Activated CD4-positive, alpha-beta T cell treated with anti-CD3 and anti-CD28 coated beads for 48 hours (primary cell): ENCODE measurements around the gene EFCAB6.

Source experiments
- DNase-seq: peaks from one replicate; pipeline ENCODE4 v3.0.0-alpha.2; 2020

The EFCAB6 gene

GRCh38 chr22:43811777-43812148, 342 bp downstream of the EFCAB6 start:
- peak; percentile 17 for DNase-seq

DNA sequence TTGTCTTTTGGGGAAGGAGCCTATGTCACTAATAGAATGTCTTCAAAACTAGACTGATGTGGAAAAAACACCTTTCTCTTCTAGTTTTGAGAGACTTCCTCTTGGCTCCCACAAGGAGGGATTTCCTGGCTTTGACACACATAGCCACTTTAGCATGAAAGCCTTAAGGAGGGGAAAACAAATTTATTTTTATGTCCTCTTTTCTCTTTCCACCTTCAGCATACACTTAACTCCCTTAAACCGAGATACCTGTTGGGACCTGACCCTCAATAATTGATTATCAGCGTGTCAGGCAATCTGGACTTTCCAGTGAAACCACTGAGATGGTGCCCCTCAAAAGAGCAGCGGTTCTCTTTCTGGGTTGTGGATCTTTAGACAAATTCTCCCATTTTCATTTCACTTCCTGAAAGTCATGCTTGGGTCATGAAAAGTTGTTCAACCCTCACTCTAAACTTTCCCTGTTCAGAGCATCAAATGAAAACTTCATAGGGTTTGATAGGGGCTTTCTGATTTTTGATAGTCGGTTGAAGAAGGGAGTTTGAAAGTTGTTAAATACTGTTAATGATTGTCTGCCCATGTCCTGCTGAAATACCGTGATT, 9.1 kb downstream of the EFCAB6 start:
- DNase-seq = no peak

DNA sequence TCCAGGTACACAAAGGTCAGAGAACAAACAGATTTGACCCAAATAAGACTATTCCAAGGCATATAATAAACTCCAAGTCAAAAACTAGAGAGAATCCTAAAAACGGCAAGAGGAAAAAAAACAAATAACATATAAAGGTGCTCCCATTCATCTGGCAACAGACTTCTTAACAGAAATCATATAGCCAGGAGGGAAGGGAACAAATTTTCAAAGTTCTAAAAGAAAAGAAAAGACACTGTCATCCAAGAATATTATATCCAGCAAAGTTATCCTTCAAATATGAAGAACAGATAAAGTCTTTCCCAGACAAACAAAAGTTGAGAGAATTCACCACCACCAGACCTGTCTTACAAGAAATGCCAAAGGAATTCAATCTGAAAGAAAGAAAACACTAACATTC, 11.1 kb downstream of the EFCAB6 start:
- DNase-seq = no peak

- DNase-seq = no peak
Measured at GRCh38 chr22:43798492-43798891, 13.6 kb downstream of the EFCAB6 start.

- DNase-seq = no peak
Measured at GRCh38 chr22:43796567-43796966, 15.5 kb downstream of the EFCAB6 start.

- no peak for DNase-seq
Measured at GRCh38 chr22:43795320-43795719, 16.8 kb downstream of the EFCAB6 start.

- no peak for DNase-seq
Measured at GRCh38 chr22:43792905-43793304, 19.2 kb downstream of the EFCAB6 start.

- no peak for DNase-seq
Measured at GRCh38 chr22:43789452-43789851, 22.7 kb downstream of the EFCAB6 start.

- no peak for DNase-seq
Measured at GRCh38 chr22:43783777-43784176, 28.3 kb downstream of the EFCAB6 start.

DNA sequence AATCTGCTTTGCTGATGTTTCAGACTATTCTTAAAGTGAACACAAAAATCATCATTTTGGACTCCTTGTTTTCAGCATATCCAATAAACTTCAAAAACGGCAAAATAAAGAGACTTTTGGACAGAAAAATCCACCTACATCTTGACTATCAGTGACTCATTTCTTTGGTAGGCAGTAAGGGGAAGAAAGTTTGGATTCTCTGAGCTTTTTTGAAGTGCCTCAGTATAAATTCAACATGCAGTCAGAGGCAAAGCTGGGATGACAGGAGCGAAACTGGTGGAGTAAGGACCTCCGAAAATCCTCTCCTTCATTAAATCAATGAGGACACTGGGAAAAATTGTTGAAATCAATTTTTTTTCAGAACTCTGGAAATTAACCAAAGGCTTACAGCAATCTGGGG, 29.7 kb downstream of the EFCAB6 start:
- DNase-seq = no peak

DNA sequence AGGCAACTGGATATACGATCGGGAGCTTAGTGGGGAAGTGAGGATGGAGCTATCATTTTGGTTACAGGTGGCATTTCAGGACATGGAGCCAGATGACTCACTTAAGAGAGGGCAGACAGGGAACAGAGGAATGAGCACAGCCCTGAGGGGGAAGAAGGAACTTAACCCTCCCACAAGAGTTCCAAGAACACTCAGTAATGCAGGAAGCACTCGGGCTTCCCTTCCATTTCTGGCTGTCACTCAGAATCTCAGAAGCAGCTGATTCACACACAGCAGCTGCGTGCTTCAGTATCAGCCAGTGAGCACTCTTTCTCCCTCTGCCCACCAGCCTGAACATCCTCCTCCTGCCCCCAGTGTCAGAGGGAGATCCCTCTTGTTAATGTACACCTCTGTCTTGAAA, 34.8 kb downstream of the EFCAB6 start:
- DNase-seq = no peak

- no peak for DNase-seq
Measured at GRCh38 chr22:43776081-43776670, 35.9 kb downstream of the EFCAB6 start.

DNA sequence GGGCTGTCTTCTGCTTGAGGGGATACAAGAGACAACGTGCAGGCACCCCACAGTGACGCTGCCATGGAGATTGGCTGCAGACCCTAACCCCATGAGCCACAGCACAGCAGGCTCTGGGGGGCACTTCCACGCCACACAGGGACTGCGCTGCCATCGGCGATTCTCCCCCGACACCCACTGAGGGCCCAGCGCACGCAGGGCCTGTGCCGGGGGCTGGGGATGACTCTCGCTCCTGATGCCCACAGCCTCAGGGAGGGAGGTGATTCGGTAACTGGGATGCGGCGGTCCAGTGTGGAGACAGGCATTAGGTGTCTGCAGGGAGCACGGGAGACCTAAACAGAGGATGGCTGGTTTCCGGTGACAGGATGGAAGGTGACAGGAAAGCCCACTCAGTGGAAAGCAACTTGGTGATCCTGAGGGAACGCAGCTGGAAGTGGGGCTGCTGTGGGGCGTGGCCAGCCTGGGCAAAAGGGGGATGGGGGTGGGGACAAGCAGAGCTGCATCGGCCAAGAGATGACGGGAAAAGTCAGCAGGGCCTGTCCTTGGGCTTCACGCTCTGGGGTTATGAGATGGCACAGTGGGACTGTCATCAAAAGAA, 37.7 kb downstream of the EFCAB6 start:
- no peak for DNase-seq

DNA sequence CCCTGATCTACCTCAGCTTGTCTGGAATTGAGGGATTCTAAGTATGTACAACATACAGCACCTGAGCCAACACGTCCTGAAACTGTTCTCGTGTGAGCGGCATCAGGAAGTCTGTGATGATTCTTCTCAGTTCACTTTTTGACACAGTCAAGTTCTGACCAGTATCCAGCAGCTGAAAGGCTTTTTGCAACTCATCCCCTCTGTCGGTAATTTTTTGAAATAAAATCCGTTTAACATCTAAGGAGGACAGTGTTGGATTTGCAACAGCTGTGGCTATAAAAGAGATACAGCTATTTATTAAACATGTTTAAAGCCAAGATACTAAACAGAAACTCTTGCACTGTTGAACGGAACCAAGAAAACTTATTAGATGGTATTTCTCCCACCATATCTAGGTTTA, 39.3 kb downstream of the EFCAB6 start:
- no peak for DNase-seq

DNA sequence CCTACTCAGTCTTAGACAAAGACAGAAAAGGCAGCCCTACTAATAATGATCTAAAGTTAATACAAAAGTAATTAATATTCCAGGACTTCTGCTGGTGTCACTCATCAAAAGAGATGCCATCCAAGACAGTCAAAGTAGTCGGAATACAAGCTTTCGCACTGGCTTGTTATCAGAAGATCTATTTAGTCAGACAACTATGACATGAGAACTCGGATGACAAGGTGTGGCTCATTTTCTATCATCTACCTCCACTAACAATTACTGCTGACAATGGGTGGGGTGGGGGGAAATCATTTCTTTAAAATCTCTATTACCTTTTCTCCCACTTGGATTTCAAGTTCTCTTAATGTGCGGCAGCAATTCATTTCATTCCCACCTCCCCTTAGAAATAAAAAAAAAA, 56.7 kb downstream of the EFCAB6 start:
- DNase-seq = no peak

DNA sequence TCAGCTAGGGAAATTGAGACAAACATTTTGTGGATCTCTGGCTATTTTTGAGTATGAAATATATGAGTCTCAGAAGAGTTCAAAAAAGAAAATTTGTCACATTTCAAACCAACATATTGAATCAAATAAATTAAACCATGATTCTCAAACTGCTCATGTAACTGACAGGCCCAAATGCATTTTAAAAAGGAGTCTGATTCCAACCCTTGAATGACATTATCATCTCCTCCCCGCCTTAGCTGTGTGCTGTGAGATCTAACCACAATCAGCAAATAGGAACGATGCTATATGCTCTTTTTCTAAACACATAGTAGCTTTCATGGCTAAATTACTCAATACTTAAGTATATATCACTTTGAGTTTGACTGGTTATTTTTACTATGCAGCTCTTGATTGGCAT, 57.1 kb downstream of the EFCAB6 start:
- no peak for DNase-seq

GRCh38 chr22:43754176-43754575, 57.9 kb downstream of the EFCAB6 start:
- DNase-seq = no peak

GRCh38 chr22:43753688-43754087, 58.4 kb downstream of the EFCAB6 start:
- no peak for DNase-seq

DNA sequence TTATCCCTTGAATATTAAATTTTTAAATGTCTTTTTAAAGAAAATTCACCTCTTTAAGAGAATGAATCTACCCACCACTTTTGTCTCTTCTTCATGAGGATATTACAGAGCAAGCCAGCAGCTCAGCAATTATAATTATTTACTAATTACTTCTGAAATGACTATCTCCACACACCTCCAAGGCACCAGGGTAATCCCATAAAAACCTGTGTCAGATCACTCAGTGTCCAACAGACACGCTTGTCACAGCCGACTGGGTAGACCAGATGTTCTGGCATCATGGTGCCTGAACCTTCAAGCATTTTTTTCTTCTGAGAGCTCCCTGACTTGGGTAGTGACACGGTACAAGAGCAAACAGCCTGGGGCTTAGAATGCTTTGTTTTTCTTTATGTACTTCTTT, 61.4 kb downstream of the EFCAB6 start:
- no peak for DNase-seq

- DNase-seq = no peak
Measured at GRCh38 chr22:43749473-43749872, 62.6 kb downstream of the EFCAB6 start.

DNA sequence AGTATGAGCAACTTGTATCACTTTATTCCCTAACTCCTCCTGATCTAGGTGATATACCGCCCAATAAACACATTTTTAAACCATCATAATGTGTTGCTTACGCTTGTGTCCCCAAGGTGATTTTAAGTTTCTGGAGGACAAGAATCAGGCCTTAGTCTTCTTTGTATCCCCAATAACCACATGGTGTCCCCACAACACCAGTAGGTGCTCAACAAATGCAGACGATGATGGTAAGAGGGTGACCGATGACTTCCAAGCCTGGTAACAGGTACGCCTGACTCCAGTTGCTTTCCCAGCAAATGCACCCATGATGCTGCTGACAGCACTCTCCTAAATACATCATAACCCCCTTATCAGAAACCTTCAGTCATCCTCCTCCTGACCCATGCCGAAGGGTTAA, 64.2 kb downstream of the EFCAB6 start:
- no peak for DNase-seq

- no peak for DNase-seq
Measured at GRCh38 chr22:43747058-43747457, 65.0 kb downstream of the EFCAB6 start.

GRCh38 chr22:43745783-43746356, 66.2 kb downstream of the EFCAB6 start:
- DNase-seq = no peak

DNA sequence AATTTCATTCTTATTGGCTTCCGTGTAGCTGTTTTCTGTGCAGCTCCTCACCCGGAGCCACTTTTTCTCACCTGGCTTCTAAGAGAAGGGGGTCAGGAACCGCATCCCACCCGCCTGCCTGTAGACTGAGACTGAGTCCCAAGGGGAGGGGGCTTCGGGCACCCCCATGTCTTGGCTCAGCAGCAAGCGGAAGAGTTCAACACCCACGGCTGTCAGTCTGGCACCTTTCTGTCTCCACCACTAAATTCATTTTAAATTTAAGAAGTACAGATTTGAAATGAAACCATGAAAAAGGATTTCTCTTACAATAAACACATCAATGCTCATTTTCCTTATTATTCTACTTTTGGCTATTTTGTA, 66.7 kb downstream of the EFCAB6 start:
- DNase-seq = no peak
